Activated CD8-positive, alpha-beta memory T cell treated with anti-CD3 and anti-CD28 coated beads, Interleukin-2, amount 10 ng/mL, durations not matched to agents 7 days and 5 days (primary cell): ENCODE data around the gene C12orf75. TPM values are rescaled to one million over a fixed set of nuclear protein-coding genes. Genes with fewer than 3 reads are reported as not detected.
"Not testable (repeated sequence)": the region's sequence is repeated elsewhere in the genome, so short reads cannot be mapped to it uniquely, and the experiment has no call there.

Experiments
- ATAC-seq: fragments of 150-1000 bp; cut with Tn5 transposase; one replicate; pipeline ENCODE4 v1.10.0; 2021; ENCODE audit warnings: moderate library complexity
- CTCF ChIA-PET: fragments of 350-600 bp; sonication (Branson Sonifier 250); formaldehyde crosslinking; loops from one replicate; lab custom pipeline; 2021; ENCODE audit warnings: antibody characterized with exemption; lab: Charles Lee
- DNase-seq: peaks from one replicate; pipeline ENCODE4 v3.0.0-alpha.2; 2020
- H3K27ac Mint-ChIP-seq: one replicate; pipeline ENCODE4 v1.8.0; 2021; ENCODE audit warnings: mild to moderate bottlenecking, mixed read lengths
- H3K27me3 Mint-ChIP-seq: one replicate; pipeline ENCODE4 v1.8.0; 2021; ENCODE audit warnings: mixed read lengths
- H3K36me3 Mint-ChIP-seq: one replicate; pipeline ENCODE4 v1.8.0; 2021; ENCODE audit warnings: mild to moderate bottlenecking, mixed read lengths
- H3K4me1 Mint-ChIP-seq: one replicate; pipeline ENCODE4 v1.8.0; 2021; ENCODE audit warnings: mixed read lengths
- H3K4me3 Mint-ChIP-seq: one replicate; pipeline ENCODE4 v1.8.0; 2021; ENCODE audit warnings: mild to moderate bottlenecking, moderate library complexity, mixed read lengths
- H3K9me3 Mint-ChIP-seq: one replicate; pipeline ENCODE4 v1.8.0; 2022; ENCODE audit warnings: low read depth, mixed read lengths
- total RNA-seq, 2 experiments: library from RNA; stranded (reverse); gene quantifications; one replicate each; pipeline ENCODE4 v1.2.3, GENCODE V29; 2021

Gene C12orf75
- total RNA-seq, 2 experiments from 2014 or later, result 277 to 318 TPM

- H3K27me3 Mint-ChIP-seq, DNase-seq, H3K9me3 Mint-ChIP-seq, ATAC-seq: not testable (repeated sequence)
- peaks cover 49% of the 10 kb centered on the region for H3K36me3 Mint-ChIP-seq
- H3K4me1 Mint-ChIP-seq, result peaks cover 78% of the 10 kb centered on the region
- peak overlapping the region; percentile 95 for H3K4me3 Mint-ChIP-seq
- CTCF ChIA-PET, result interaction anchor here (0.7 to 2.7 kb wide), 6 partner anchors 18 to 196 kb away, joined by 3 to 12 read pairs (median 5); partner anchors contain the start of gene APPL2
- peak overlapping the region; percentile 88 for H3K27ac Mint-ChIP-seq
These were observed 1.8 kb downstream of the C12orf75 start for GRCh38 chr12:105332286-105332685.

- H3K4me3 Mint-ChIP-seq, result peak overlapping the region; percentile 95
- H3K4me1 Mint-ChIP-seq, result peaks cover 76% of the 10 kb centered on the region
- H3K36me3 Mint-ChIP-seq, result peaks cover 54% of the 10 kb centered on the region
- peak overlapping the region; percentile 52 for H3K27ac Mint-ChIP-seq
- peaks cover 10% of the 10 kb centered on the region for H3K9me3 Mint-ChIP-seq
- H3K27me3 Mint-ChIP-seq, result no peaks in the 10 kb centered on the region
- ATAC-seq, result no peak
- CTCF ChIA-PET, result interaction anchor here (0.7 to 2.7 kb wide), 4 partner anchors 12 to 197 kb away, joined by 3 to 12 read pairs (median 4); no protein-coding TSS in a partner anchor
- DNase-seq, result no peak
These were observed 2.4 kb downstream of the C12orf75 start for GRCh38 chr12:105332925-105333324.

- no peak for DNase-seq
- Mint-ChIP-seq H3K9me3 (peaks cover 10% of the 10 kb centered on the region), H3K4me3 (peak overlapping the region; percentile 40), H3K4me1 (peaks cover 65% of the 10 kb centered on the region), H3K27ac (no peak overlapping the region), H3K27me3 (no peaks in the 10 kb centered on the region), H3K36me3 (peaks cover 62% of the 10 kb centered on the region)
- no peak for ATAC-seq
- CTCF ChIA-PET, result interaction anchor here (1.3 kb wide), 1 partner anchor 13 kb away, joined by 3 read pairs; no protein-coding TSS in a partner anchor
These were observed 3.5 kb downstream of the C12orf75 start for GRCh38 chr12:105334001-105334400.

GRCh38 chr12:105334582-105334981 is 4.1 kb downstream of the C12orf75 start:
- Mint-ChIP-seq H3K36me3 (peaks cover 65% of the 10 kb centered on the region), H3K27me3 (no peaks in the 10 kb centered on the region), H3K9me3 (peaks cover 10% of the 10 kb centered on the region), H3K4me1 (peaks cover 60% of the 10 kb centered on the region), H3K4me3 (no peak overlapping the region), H3K27ac (no peak overlapping the region)
- ATAC-seq, result no peak
- no peak for DNase-seq
- CTCF ChIA-PET, result no interaction called here

- H3K4me1 Mint-ChIP-seq, result peaks cover 58% of the 10 kb centered on the region
- no peak overlapping the region for H3K4me3 Mint-ChIP-seq
- peaks cover 75% of the 10 kb centered on the region for H3K36me3 Mint-ChIP-seq
- ATAC-seq (no peak), DNase-seq (no peak)
- CTCF ChIA-PET, result no interaction called here
- no peaks in the 10 kb centered on the region for H3K27me3 Mint-ChIP-seq
- H3K27ac Mint-ChIP-seq, result peak overlapping the region; percentile 8
- peaks cover 18% of the 10 kb centered on the region for H3K9me3 Mint-ChIP-seq
These were observed 5.4 kb downstream of the C12orf75 start for GRCh38 chr12:105335856-105336255.

- CTCF ChIA-PET, result no interaction called here
- DNase-seq (no peak), ATAC-seq (no peak)
- Mint-ChIP-seq H3K27me3 (no peaks in the 10 kb centered on the region), H3K9me3 (peaks cover 18% of the 10 kb centered on the region), H3K4me1 (peaks cover 59% of the 10 kb centered on the region), H3K27ac (peak overlapping the region; percentile 8), H3K36me3 (peaks cover 80% of the 10 kb centered on the region), H3K4me3 (no peak overlapping the region)
These were observed 5.9 kb downstream of the C12orf75 start for GRCh38 chr12:105336411-105336810.

- Mint-ChIP-seq H3K4me3 (no peak overlapping the region), H3K9me3 (peaks cover 18% of the 10 kb centered on the region), H3K27ac (no peak overlapping the region), H3K27me3 (no peaks in the 10 kb centered on the region), H3K36me3 (peaks cover 83% of the 10 kb centered on the region), H3K4me1 (peaks cover 56% of the 10 kb centered on the region)
- DNase-seq (no peak), ATAC-seq (no peak)
- CTCF ChIA-PET, result no interaction called here
These were observed 6.9 kb downstream of the C12orf75 start for GRCh38 chr12:105337391-105337790.

GRCh38 chr12:105338966-105339365 is 8.5 kb downstream of the C12orf75 start:
- no peaks in the 10 kb centered on the region for H3K27me3 Mint-ChIP-seq
- H3K4me1 Mint-ChIP-seq, result peaks cover 49% of the 10 kb centered on the region
- no peak overlapping the region for H3K4me3 Mint-ChIP-seq
- no peak for DNase-seq
- H3K9me3 Mint-ChIP-seq, result peaks cover 18% of the 10 kb centered on the region
- ATAC-seq, result no peak
- H3K27ac Mint-ChIP-seq, result no peak overlapping the region
- peaks cover 85% of the 10 kb centered on the region for H3K36me3 Mint-ChIP-seq
- CTCF ChIA-PET, result interaction anchor here (0.7 to 1.8 kb wide), 2 partner anchors 11 to 15 kb away, joined by 3 to 4 read pairs; no protein-coding TSS in a partner anchor

GRCh38 chr12:105341010-105341409 is 10.5 kb downstream of the C12orf75 start:
- Mint-ChIP-seq H3K36me3 (peaks cover 73% of the 10 kb centered on the region), H3K4me3 (no peak overlapping the region), H3K9me3 (peaks cover 15% of the 10 kb centered on the region), H3K4me1 (peaks cover 33% of the 10 kb centered on the region), H3K27me3 (no peaks in the 10 kb centered on the region), H3K27ac (no peak overlapping the region)
- CTCF ChIA-PET, result no interaction called here
- no peak for DNase-seq
- no peak for ATAC-seq

- CTCF ChIA-PET, result interaction anchor here (0.6 kb wide), 1 partner anchor 676 kb away, joined by 3 read pairs; no protein-coding TSS in a partner anchor
- DNase-seq, H3K4me3 Mint-ChIP-seq, H3K27ac Mint-ChIP-seq, ATAC-seq, H3K27me3 Mint-ChIP-seq: not testable (repeated sequence)
- Mint-ChIP-seq H3K36me3 (peaks cover 72% of the 10 kb centered on the region), H3K4me1 (peaks cover 28% of the 10 kb centered on the region), H3K9me3 (peaks cover 11% of the 10 kb centered on the region)
These were observed 11.1 kb downstream of the C12orf75 start for GRCh38 chr12:105341620-105342019.

GRCh38 chr12:105342464-105342863 is 12.0 kb downstream of the C12orf75 start:
- Mint-ChIP-seq H3K9me3 (peaks cover 9% of the 10 kb centered on the region), H3K27me3 (no peaks in the 10 kb centered on the region), H3K4me1 (peaks cover 27% of the 10 kb centered on the region), H3K27ac (no peak overlapping the region), H3K4me3 (no peak overlapping the region), H3K36me3 (peaks cover 70% of the 10 kb centered on the region)
- no peak for ATAC-seq
- CTCF ChIA-PET, result no interaction called here
- DNase-seq, result no peak

- Mint-ChIP-seq H3K27ac (no peak overlapping the region), H3K27me3 (no peaks in the 10 kb centered on the region), H3K4me1 (peaks cover 34% of the 10 kb centered on the region), H3K9me3 (peaks cover 9% of the 10 kb centered on the region), H3K4me3 (no peak overlapping the region), H3K36me3 (peaks cover 65% of the 10 kb centered on the region)
- CTCF ChIA-PET, result interaction anchor here (1.3 kb wide), 1 partner anchor 10 kb away, joined by 4 read pairs; no protein-coding TSS in a partner anchor
- DNase-seq (no peak), ATAC-seq (no peak)
These were observed 13.3 kb downstream of the C12orf75 start for GRCh38 chr12:105343836-105344235.

GRCh38 chr12:105347499-105347898 is 17.0 kb downstream of the C12orf75 start:
- peaks cover 60% of the 10 kb centered on the region for H3K36me3 Mint-ChIP-seq
- H3K27ac Mint-ChIP-seq, result no peak overlapping the region

GRCh38 chr12:105348142-105348541 is 17.7 kb downstream of the C12orf75 start:
- Mint-ChIP-seq H3K4me1 (peaks cover 58% of the 10 kb centered on the region), H3K4me3 (no peak overlapping the region), H3K36me3 (peaks cover 60% of the 10 kb centered on the region), H3K27ac (no peak overlapping the region), H3K9me3 (no peaks in the 10 kb centered on the region), H3K27me3 (no peaks in the 10 kb centered on the region)
- ATAC-seq, result no peak
- CTCF ChIA-PET, result no interaction called here
- DNase-seq, result no peak

More at GRCh38 chr12:105347499-105347898, 17.0 kb downstream of the C12orf75 start:
- no peaks in the 10 kb centered on the region for H3K27me3 Mint-ChIP-seq
- H3K9me3 Mint-ChIP-seq, result no peaks in the 10 kb centered on the region
- ATAC-seq (no peak), DNase-seq (no peak)
- H3K4me3 Mint-ChIP-seq, result no peak overlapping the region
- H3K4me1 Mint-ChIP-seq, result peaks cover 53% of the 10 kb centered on the region
- CTCF ChIA-PET, result no interaction called here
